ENCODE measurements around the gene GRHL1.
A peak's percentile ranks its signal among the peaks of the same experiment; 100 is the strongest.

The GRHL1 gene

DNA sequence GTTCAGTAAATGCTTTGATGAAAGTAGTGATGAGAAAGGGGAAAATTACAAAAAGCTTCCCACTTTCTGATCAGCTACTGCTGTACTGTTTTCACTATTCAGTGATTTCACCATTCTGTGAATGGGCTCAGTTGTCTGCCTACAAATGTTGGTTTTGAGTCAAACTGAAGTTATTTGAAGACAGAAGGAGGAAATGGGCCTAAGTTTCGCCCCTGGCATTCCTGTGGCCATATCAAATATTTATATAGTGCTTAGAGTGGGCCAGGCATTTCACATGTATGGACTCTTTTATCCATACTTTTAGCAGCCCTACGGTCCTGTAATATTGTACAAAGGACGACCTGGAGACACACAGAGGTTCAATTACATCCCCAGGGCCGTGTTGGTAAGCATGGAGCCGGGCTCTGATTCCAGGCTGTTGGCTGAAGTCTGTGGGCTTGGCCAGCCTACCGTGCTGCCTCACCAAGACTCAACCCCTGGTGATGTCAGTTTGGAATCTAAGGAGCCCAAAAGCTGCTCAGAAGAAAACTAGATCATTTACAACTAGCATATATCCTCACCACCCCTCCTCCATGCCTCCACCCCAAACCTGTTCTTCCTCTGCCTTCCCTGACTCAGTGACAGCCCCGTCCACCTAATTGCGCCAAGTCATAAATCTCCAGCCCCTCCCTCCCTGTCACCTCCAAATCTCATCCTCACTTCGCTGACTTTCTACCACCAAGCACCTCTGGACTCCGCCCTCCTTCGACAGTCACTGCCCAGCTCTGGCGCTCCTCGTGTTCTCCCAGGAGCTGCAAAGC, 10.1 kb upstream of the GRHL1 start:
- Mint-ChIP-seq H3K4me1 (no peaks in the 10 kb centered on the region), H3K9me3 (no peaks in the 10 kb centered on the region), H3K4me3 (no peak overlapping the region), H3K27me3 (peaks cover 7% of the 10 kb centered on the region), H3K36me3 (no peaks in the 10 kb centered on the region), H3K27ac (no peak overlapping the region)
- no peak for ATAC-seq

DNA sequence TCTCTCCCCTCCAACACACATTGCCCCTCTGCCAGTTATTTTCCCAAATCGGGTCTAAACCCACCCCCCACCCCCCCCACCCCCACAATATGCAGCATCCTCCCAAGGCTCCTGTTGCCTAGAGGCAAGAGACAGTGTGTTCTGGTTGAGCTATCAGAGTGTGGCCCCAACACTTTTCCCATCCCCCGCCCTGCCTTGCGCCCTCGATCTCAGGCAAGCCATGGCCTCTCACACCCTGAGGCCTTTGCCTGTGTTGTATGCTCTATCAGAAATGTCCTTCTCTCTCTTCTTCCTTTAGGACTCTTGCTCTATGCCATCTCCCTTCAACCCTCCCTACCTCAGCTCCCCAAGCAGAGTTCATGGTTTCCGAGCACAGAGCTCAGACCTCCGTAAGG, 9.5 kb upstream of the GRHL1 start:
- H3K4me3 Mint-ChIP-seq: no peak overlapping the region
- no peaks in the 10 kb centered on the region for H3K9me3 Mint-ChIP-seq
- ATAC-seq: no peak
- H3K27me3 Mint-ChIP-seq: peaks cover 8% of the 10 kb centered on the region
- H3K27ac Mint-ChIP-seq: no peak overlapping the region
- H3K36me3 Mint-ChIP-seq: no peaks in the 10 kb centered on the region
- H3K4me1 Mint-ChIP-seq: no peaks in the 10 kb centered on the region

- Mint-ChIP-seq H3K9me3 (no peaks in the 10 kb centered on the region), H3K36me3 (no peaks in the 10 kb centered on the region)
Observed at GRCh38 chr2:9944330-9944758, 7.1 kb upstream of the GRHL1 start.

GRCh38 chr2:9945596-9945995, 5.9 kb upstream of the GRHL1 start:
- ATAC-seq: no peak
- H3K4me1 Mint-ChIP-seq: peaks cover 3% of the 10 kb centered on the region
- peaks cover 21% of the 10 kb centered on the region for H3K27me3 Mint-ChIP-seq

More at GRCh38 chr2:9944330-9944758, 7.1 kb upstream of the GRHL1 start:
- no peak overlapping the region for H3K27ac Mint-ChIP-seq
- H3K4me1 Mint-ChIP-seq: no peaks in the 10 kb centered on the region
- no peak for ATAC-seq
- no peak overlapping the region for H3K4me3 Mint-ChIP-seq
- H3K27me3 Mint-ChIP-seq: peaks cover 8% of the 10 kb centered on the region

DNA sequence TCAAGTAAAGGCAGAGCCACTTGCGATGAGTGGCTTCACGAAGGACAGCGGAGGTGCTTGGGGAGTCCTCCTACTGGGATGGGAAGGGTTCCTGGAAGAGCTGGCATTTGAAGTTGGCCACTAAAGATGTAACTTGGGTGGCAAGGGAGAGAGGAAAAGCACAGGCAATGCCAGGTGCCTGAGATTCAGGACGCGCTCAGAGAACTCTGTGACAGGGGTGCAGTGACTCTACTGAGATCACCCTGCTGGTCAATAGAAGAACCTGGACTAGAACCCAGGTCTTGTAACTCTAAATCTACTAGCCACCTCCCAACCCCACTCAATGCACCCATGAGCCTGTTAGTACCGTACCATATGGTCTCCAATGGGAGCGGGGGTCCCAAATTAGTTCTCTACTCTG, 5.4 kb upstream of the GRHL1 start:
- H3K27me3 Mint-ChIP-seq: peaks cover 24% of the 10 kb centered on the region
- no peak for ATAC-seq
- H3K4me3 Mint-ChIP-seq: no peak overlapping the region
- no peaks in the 10 kb centered on the region for H3K9me3 Mint-ChIP-seq
- peaks cover 5% of the 10 kb centered on the region for H3K4me1 Mint-ChIP-seq
- no peak overlapping the region for H3K27ac Mint-ChIP-seq
- H3K36me3 Mint-ChIP-seq: no peaks in the 10 kb centered on the region

More at GRCh38 chr2:9945596-9945995, 5.9 kb upstream of the GRHL1 start:
- H3K4me3 Mint-ChIP-seq: no peak overlapping the region
- H3K9me3 Mint-ChIP-seq: no peaks in the 10 kb centered on the region
- no peak overlapping the region for H3K27ac Mint-ChIP-seq
- H3K36me3 Mint-ChIP-seq: no peaks in the 10 kb centered on the region

GRCh38 chr2:9946818-9947217, 4.7 kb upstream of the GRHL1 start:
- H3K4me1 Mint-ChIP-seq: peaks cover 5% of the 10 kb centered on the region
- no peak overlapping the region for H3K27ac Mint-ChIP-seq
- H3K27me3 Mint-ChIP-seq: peaks cover 24% of the 10 kb centered on the region
- H3K9me3 Mint-ChIP-seq: no peaks in the 10 kb centered on the region
- H3K36me3 Mint-ChIP-seq: no peaks in the 10 kb centered on the region
- ATAC-seq: no peak
- no peak overlapping the region for H3K4me3 Mint-ChIP-seq

DNA sequence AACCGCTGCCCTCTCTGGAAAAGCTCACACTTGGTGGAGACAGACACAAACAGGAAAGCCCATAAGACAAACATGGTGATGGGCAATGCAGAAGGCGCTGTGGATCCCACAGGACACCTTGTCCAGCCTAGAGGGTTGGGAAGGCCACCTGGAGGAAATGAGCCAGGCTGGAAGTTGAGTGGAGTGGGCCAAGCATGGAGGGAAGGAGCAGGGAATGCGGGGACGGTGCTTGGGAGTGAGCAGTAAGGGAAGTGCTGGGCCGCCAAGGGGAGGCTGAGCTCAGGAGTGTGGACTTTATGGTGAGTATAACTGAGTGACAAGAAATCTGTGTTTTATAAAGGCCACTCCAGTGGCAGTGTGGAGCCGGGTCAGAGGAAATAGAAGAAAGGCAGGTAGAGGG, 2.8 kb upstream of the GRHL1 start:
- peaks cover 15% of the 10 kb centered on the region for H3K4me1 Mint-ChIP-seq
- peaks cover 42% of the 10 kb centered on the region for H3K27me3 Mint-ChIP-seq
- H3K4me3 Mint-ChIP-seq: no peak overlapping the region
- no peaks in the 10 kb centered on the region for H3K36me3 Mint-ChIP-seq
- H3K9me3 Mint-ChIP-seq: no peaks in the 10 kb centered on the region
- ATAC-seq: no peak
- H3K27ac Mint-ChIP-seq: no peak overlapping the region

DNA sequence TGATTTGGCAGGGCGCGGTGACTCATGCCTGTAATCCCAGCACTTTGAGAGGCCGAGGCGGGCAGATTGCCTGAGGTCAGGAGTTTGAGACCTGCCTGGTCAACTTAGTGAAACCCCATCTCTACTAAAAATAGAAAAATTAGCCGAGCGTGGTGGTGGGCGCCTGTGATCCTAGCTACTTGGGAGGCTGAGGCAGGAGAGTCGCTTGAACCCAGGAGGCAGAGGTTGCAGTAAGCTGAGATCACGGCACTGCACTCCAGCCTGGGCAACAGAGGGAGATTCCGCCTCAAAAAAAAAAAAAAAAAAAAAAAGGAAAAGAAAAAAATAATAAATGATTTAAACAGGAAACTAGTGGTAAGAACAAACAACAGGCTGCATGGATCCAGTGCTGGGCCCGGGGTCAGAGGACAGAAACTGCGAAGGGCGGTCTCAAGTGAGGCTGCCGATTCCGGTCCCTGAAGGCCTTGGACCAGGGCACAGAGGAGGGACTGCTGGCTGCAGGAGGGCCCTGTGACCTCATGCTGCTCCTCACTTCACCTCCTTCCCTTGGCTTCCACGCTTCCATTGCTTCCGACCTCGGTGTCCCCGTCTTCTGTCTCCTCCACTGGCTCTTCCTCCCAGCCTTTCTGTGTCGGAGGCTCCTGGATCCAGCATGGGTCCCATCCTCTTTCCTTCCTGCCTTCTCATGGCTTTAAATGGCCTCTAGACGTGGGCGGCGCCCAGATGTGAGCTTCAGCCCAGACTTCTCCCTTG, 2.1 kb upstream of the GRHL1 start:
- H3K4me3 Mint-ChIP-seq: no peak overlapping the region
- no peaks in the 10 kb centered on the region for H3K36me3 Mint-ChIP-seq
- no peaks in the 10 kb centered on the region for H3K9me3 Mint-ChIP-seq
- no peak overlapping the region for H3K27ac Mint-ChIP-seq
- H3K4me1 Mint-ChIP-seq: peaks cover 15% of the 10 kb centered on the region
- no peak for ATAC-seq
- peaks cover 49% of the 10 kb centered on the region for H3K27me3 Mint-ChIP-seq

DNA sequence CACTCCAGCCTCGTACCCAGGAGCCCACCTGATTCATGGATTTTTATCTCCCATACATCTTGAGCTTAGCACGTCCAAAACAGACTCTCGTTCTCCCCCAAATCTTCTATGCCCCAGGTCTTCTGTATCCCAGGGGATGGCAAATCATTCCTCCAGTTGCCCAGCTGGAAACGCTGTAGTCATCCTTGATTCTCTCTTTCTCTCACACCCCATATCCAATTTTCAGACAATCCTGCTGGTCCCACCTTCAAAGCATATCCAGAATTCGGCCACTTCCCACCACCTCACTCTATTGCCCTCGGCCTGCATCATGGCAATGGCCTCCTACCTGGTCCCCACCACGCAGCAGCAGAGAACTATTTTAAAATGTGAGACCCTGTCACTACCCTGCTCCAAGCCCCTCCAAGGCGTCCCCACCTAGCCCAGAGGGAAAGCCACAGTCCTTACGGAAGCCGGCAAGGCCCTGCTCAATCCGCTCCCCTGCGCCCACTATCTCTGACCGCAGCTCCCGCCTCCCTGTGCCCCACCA, 1.4 kb upstream of the GRHL1 start:
- no peak for ATAC-seq
- no peaks in the 10 kb centered on the region for H3K9me3 Mint-ChIP-seq
- no peaks in the 10 kb centered on the region for H3K36me3 Mint-ChIP-seq
- H3K4me1 Mint-ChIP-seq: peaks cover 15% of the 10 kb centered on the region
- H3K27ac Mint-ChIP-seq: no peak overlapping the region
- H3K27me3 Mint-ChIP-seq: peaks cover 56% of the 10 kb centered on the region
- peak overlapping the region; percentile 81 for H3K4me3 Mint-ChIP-seq

- peaks cover 15% of the 10 kb centered on the region for H3K4me1 Mint-ChIP-seq
- no peak overlapping the region for H3K27ac Mint-ChIP-seq
- ATAC-seq: peak; percentile 59
- no peaks in the 10 kb centered on the region for H3K36me3 Mint-ChIP-seq
- no peaks in the 10 kb centered on the region for H3K9me3 Mint-ChIP-seq
- peak overlapping the region; percentile 81 for H3K4me3 Mint-ChIP-seq
- peaks cover 59% of the 10 kb centered on the region for H3K27me3 Mint-ChIP-seq
Observed at GRCh38 chr2:9950521-9951271, 797 bp upstream of the GRHL1 start.

- no peak overlapping the region for H3K27ac Mint-ChIP-seq
- ATAC-seq: no peak
- no peaks in the 10 kb centered on the region for H3K9me3 Mint-ChIP-seq
- H3K4me3 Mint-ChIP-seq: peak overlapping the region; percentile 87
- H3K36me3 Mint-ChIP-seq: no peaks in the 10 kb centered on the region
- H3K4me1 Mint-ChIP-seq: peaks cover 15% of the 10 kb centered on the region
- peaks cover 58% of the 10 kb centered on the region for H3K27me3 Mint-ChIP-seq
Observed at GRCh38 chr2:9951272-9951521, 296 bp upstream of the GRHL1 start.

- Mint-ChIP-seq H3K4me3 (peak overlapping the region; percentile 74), H3K9me3 (no peaks in the 10 kb centered on the region), H3K27me3 (peaks cover 55% of the 10 kb centered on the region), H3K36me3 (no peaks in the 10 kb centered on the region), H3K27ac (no peak overlapping the region), H3K4me1 (peaks cover 15% of the 10 kb centered on the region)
- no peak for ATAC-seq
Observed at GRCh38 chr2:9952286-9952737, 819 bp downstream of the GRHL1 start.

DNA sequence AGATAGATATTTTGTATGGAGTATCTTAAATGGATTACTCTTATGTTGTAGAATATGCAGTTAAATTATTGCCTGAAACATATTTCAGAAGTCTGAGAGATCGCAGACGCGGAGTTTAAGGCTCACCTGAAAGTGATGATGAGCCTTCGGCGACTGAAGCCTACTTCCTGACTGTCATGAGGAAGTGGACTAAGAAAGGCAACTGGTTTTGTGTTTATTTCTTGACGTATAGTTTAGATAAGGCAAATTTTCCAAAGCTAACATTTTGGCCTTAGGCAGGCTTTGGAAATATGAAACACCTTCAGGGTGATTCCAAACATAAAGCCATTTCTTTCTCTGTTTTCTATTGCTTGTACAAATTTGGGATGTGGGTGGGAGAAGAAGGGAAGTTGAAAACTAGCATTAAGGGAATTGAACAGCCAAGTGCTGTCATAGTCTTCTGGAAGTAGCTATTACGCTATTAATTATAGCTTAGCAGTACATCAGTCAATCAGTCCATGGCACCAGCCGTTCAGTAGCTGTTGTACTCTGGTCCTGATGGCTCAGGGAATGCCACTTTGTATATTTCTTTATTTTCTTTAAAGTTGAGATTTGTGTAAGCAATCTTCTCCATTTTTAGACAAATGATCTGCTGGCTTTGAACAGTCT, 1.5 kb downstream of the GRHL1 start:
- H3K27ac Mint-ChIP-seq: no peak overlapping the region

GRCh38 chr2:9954136-9954535, 2.6 kb downstream of the GRHL1 start:
- H3K9me3 Mint-ChIP-seq: no peaks in the 10 kb centered on the region
- H3K36me3 Mint-ChIP-seq: no peaks in the 10 kb centered on the region
- no peak overlapping the region for H3K27ac Mint-ChIP-seq
- peaks cover 55% of the 10 kb centered on the region for H3K27me3 Mint-ChIP-seq
- H3K4me1 Mint-ChIP-seq: peaks cover 15% of the 10 kb centered on the region
- no peak overlapping the region for H3K4me3 Mint-ChIP-seq
- ATAC-seq: no peak

More for the DNA sequence above, 1.5 kb downstream of the GRHL1 start:
- H3K9me3 Mint-ChIP-seq: no peaks in the 10 kb centered on the region
- H3K36me3 Mint-ChIP-seq: no peaks in the 10 kb centered on the region
- peak overlapping the region; percentile 74 for H3K4me3 Mint-ChIP-seq
- ATAC-seq: no peak
- H3K4me1 Mint-ChIP-seq: peaks cover 15% of the 10 kb centered on the region
- peaks cover 55% of the 10 kb centered on the region for H3K27me3 Mint-ChIP-seq

- no peak overlapping the region for H3K4me3 Mint-ChIP-seq
- no peaks in the 10 kb centered on the region for H3K9me3 Mint-ChIP-seq
- ATAC-seq: no peak
- H3K27ac Mint-ChIP-seq: no peak overlapping the region
- H3K4me1 Mint-ChIP-seq: no peaks in the 10 kb centered on the region
- H3K27me3 Mint-ChIP-seq: peaks cover 28% of the 10 kb centered on the region
- H3K36me3 Mint-ChIP-seq: no peaks in the 10 kb centered on the region
Observed at GRCh38 chr2:9958057-9958456, 6.6 kb downstream of the GRHL1 start.
